ENCODE measurements around the gene PDS5A. TPM values are rescaled to one million over a fixed set of nuclear protein-coding genes. Genes with fewer than 3 reads are reported as not detected.

The PDS5A gene
- total and polyA plus RNA-seq, 2 donors (not counting 3 experiments of a cell fraction or from before 2014, with no cell fraction given), result 17.5 to 80.8 TPM

GRCh38 chr4:39792529-39792928 lies 185.2 kb downstream of the PDS5A start:
- Histone ChIP-seq H3K79me2 (ENCODE audit: control insufficient read depth, insufficient read depth, low read length) (no peaks in the 10 kb centered on the region), H3K4me3 (replicated peaks in 1 of 3; ENCODE audit: insufficient read depth in 1 of 3, low read depth in 1 of 3, low read length in 3 of 3) (no peak overlapping the region), H4K20me1 (replicated peaks; ENCODE audit: control insufficient read depth, extremely low read depth, insufficient read depth, low read length) (no peaks in the 10 kb centered on the region), H2AFZ (ENCODE audit: low read depth, low read length) (no peak overlapping the region), H3K9me1 (replicated peaks; ENCODE audit: control insufficient read depth, extremely low read depth, insufficient read depth, low read length) (no peaks in the 10 kb centered on the region), H3K36me3 (ENCODE audit: control insufficient read depth in 2 of 2, extremely low read depth in 1 of 2, insufficient read depth in 2 of 2, low read length in 2 of 2) (no peaks in the 10 kb centered on the region), H3K9me3 (replicated peaks; ENCODE audit: control insufficient read depth, insufficient read depth, low read length) (no peaks in the 10 kb centered on the region), H3K27ac (ENCODE audit: insufficient read depth, low read depth, low read length) (no peak overlapping the region), H3K9ac (replicated peaks; ENCODE audit: extremely low read depth, insufficient read depth, low read length) (no peak overlapping the region), H3K4me1 (ENCODE audit: control insufficient read depth, extremely low read depth, insufficient read depth, low read length) (no peaks in the 10 kb centered on the region), H3K27me3 (ENCODE audit: control insufficient read depth in 2 of 2, insufficient read depth in 2 of 2, low read length in 2 of 2) (no peaks in the 10 kb centered on the region), H3K4me2 (ENCODE audit: insufficient read depth, low read length) (no peak overlapping the region)
- no TSS peak for BruUV-seq (replicated peaks)
- DNase-seq (ENCODE audit: low read depth, low spot score) (no peak), FAIRE-seq (no peak)
- ChIA-PET CTCF (interaction anchor here (0.6 kb wide), 1 partner anchor 13 kb away, joined by 4 read pairs; no protein-coding TSS in a partner anchor), POLR2A (no interaction called here)
- TF ChIP-seq, protein P1, sequence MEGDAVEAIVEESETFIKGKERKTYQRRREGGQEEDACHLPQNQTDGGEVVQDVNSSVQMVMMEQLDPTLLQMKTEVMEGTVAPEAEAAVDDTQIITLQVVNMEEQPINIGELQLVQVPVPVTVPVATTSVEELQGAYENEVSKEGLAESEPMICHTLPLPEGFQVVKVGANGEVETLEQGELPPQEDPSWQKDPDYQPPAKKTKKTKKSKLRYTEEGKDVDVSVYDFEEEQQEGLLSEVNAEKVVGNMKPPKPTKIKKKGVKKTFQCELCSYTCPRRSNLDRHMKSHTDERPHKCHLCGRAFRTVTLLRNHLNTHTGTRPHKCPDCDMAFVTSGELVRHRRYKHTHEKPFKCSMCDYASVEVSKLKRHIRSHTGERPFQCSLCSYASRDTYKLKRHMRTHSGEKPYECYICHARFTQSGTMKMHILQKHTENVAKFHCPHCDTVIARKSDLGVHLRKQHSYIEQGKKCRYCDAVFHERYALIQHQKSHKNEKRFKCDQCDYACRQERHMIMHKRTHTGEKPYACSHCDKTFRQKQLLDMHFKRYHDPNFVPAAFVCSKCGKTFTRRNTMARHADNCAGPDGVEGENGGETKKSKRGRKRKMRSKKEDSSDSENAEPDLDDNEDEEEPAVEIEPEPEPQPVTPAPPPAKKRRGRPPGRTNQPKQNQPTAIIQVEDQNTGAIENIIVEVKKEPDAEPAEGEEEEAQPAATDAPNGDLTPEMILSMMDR (IDR thresholded peaks at IDR 0.05; ENCODE audit: extremely low read depth in 1 of 2, insufficient read depth in 1 of 2, low read depth in 1 of 2, low read length in 2 of 2), result no peak
- no peak for TF ChIP-seq FOS (IDR thresholded peaks at IDR 0.05; ENCODE audit: borderline replicate concordance, insufficient read depth, low read length)
- TF ChIP-seq GATA2 (IDR thresholded peaks at IDR 0.05; ENCODE audit: insufficient read depth, insufficient read length, low read depth, low read length), result no peak
- TF ChIP-seq JUN (IDR thresholded peaks at IDR 0.05; ENCODE audit: borderline replicate concordance, insufficient read depth, insufficient read length, low read depth), result no peak
- TF ChIP-seq POLR2AphosphoS5 (IDR thresholded peaks at IDR 0.05; ENCODE audit: insufficient read depth, low read depth, low read length), result no peak
- TF ChIP-seq MYC (IDR thresholded peaks at IDR 0.05; ENCODE audit: low read depth, low read length), result no peak
- TF ChIP-seq, protein P2, sequence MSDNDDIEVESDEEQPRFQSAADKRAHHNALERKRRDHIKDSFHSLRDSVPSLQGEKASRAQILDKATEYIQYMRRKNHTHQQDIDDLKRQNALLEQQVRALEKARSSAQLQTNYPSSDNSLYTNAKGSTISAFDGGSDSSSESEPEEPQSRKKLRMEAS (IDR thresholded peaks at IDR 0.05; ENCODE audit: insufficient read depth, insufficient read length), result no peak
- TF ChIP-seq POLR2A (IDR thresholded peaks at IDR 0.05; ENCODE audit: low read depth, low read length), result no peak
- TF ChIP-seq EZH2 (IDR thresholded peaks at IDR 0.05; ENCODE audit: borderline replicate concordance, low read depth, low read length, severe bottlenecking), result no peak
- dilution Hi-C loops (cut with MboI; ENCODE audit: extremely low pct_ligation_motif_present, low sequenced_read_pairs), result no loop called here
- intact Hi-C loops (cut with micrococcal nuclease), result no loop called here
